HG02938 (cell line): ENCODE data around the gene ACTL6A.

Experiments used
- ATAC-seq: cut with Tn5 transposase; IDR thresholded peaks from one replicate; pipeline ENCODE4 v1.9.1; 2021; ENCODE audit warnings: mild to moderate bottlenecking, moderate library complexity; ENCODE audit not compliant: unreplicated experiment

The ACTL6A gene

GRCh38 chr3:179589143-179589542, 26.4 kb downstream of the ACTL6A start:
- ATAC-seq = peak; percentile 48

- ATAC-seq = no peak
Measured at GRCh38 chr3:179590669-179591068, 27.9 kb downstream of the ACTL6A start.

- ATAC-seq = no peak
Measured at GRCh38 chr3:179591313-179591712, 28.6 kb downstream of the ACTL6A start.

- ATAC-seq = no peak
Measured at GRCh38 chr3:179599531-179599930, 36.8 kb downstream of the ACTL6A start.

GRCh38 chr3:179603321-179603720, 40.6 kb downstream of the ACTL6A start:
- ATAC-seq = no peak

GRCh38 chr3:179603831-179604230, 41.1 kb downstream of the ACTL6A start:
- no peak for ATAC-seq

GRCh38 chr3:179604321-179605078, 41.8 kb downstream of the ACTL6A start, which contains the start of the genes MRPL47 and NDUFB5:
TSS of gene MRPL47 (minus strand) at chr3:179604638. CDS start at chr3:179604624, 14 bp downstream.
TSS of gene NDUFB5 (plus strand) at chr3:179604794. CDS start at chr3:179604816, 22 bp downstream.
- ATAC-seq = peak; percentile 95

- ATAC-seq = no peak
Measured at GRCh38 chr3:179606534-179607085, 43.9 kb downstream of the ACTL6A start.

- peak; percentile 53 for ATAC-seq
Measured at GRCh38 chr3:179608931-179609720, 46.4 kb downstream of the ACTL6A start.

- ATAC-seq = no peak
Measured at GRCh38 chr3:179610066-179610465, 47.3 kb downstream of the ACTL6A start.

- no peak for ATAC-seq
Measured at GRCh38 chr3:179613807-179614206, 51.1 kb downstream of the ACTL6A start.

GRCh38 chr3:179615458-179616173, 52.9 kb downstream of the ACTL6A start:
- no peak for ATAC-seq

GRCh38 chr3:179622023-179622422, 59.3 kb downstream of the ACTL6A start:
- no peak for ATAC-seq

- no peak for ATAC-seq
Measured at GRCh38 chr3:179624451-179624850, 61.7 kb downstream of the ACTL6A start.

- no peak for ATAC-seq
Measured at GRCh38 chr3:179630753-179631451, 68.2 kb downstream of the ACTL6A start.
